K562 (cell line): Measurements from ENCODE around the gene MRPL2. TPM values are rescaled to one million over a fixed set of nuclear protein-coding genes. Genes with fewer than 3 reads are reported as not detected.

Experiments used
- CLOCK ChIP-seq: fragments of 250-450 bp; sonication (Bioruptor Pico); IDR thresholded peaks from 2 replicates; pipeline ENCODE4 v1.4.0; 2020; ENCODE audit warnings: mild to moderate bottlenecking, moderate library complexity, borderline replicate concordance
- FOXA1 ChIP-seq: fragments of 450-650 bp; IDR thresholded peaks from 2 replicates; pipeline ENCODE4 v1.6.1; 2016; ENCODE audit warnings: mild to moderate bottlenecking, borderline replicate concordance
- GABPA ChIP-seq: fragments of 200-800 bp; sonication (Bioruptor generic); conservative IDR thresholded peaks from 2 replicates; pipeline ENCODE4 v1.6.1; 2016; ENCODE audit warnings: low read depth, missing genetic modification characterization, missing compliant biosample characterization
- HDAC6 ChIP-seq: IDR thresholded peaks from 2 replicates; pipeline ENCODE4 v1.6.1; 2012; ENCODE audit warnings: low read depth, mild to moderate bottlenecking, control low read depth, inconsistent platforms, low read length, moderate library complexity
- HDAC8 ChIP-seq: fragments of 450-650 bp; IDR thresholded peaks from 2 replicates; pipeline ENCODE4 v1.6.1; 2016; ENCODE audit warnings: mild to moderate bottlenecking, missing genetic modification characterization, moderate library complexity, missing compliant biosample characterization
- NFIX ChIP-seq: fragments of 250-450 bp; sonication (Bioruptor Pico); IDR thresholded peaks from 2 replicates; pipeline ENCODE4 v1.4.0; 2020; ENCODE audit warnings: low read depth, mild to moderate bottlenecking, moderate library complexity
- POLR2AphosphoS2 ChIP-seq: IDR thresholded peaks from 2 replicates; pipeline ENCODE4 v1.6.1; 2012; ENCODE audit warnings: low read length, improper control_type of control experiment
- PTRF ChIP-seq: fragments of 450-650 bp; IDR thresholded peaks from 2 replicates; pipeline ENCODE4 v1.6.1; 2016; ENCODE audit warnings: mild to moderate bottlenecking, missing genetic modification characterization, missing compliant biosample characterization
- PURB ChIP-seq: sonication (generic); formaldehyde crosslinking; IDR thresholded peaks from 2 replicates; pipeline ENCODE4 v1.9.0; 2021; ENCODE audit warnings: low read depth, mild to moderate bottlenecking, missing genetic modification reagents
- USF2 ChIP-seq: sonication (generic); formaldehyde crosslinking; IDR thresholded peaks from 2 replicates; pipeline ENCODE4 v1.5.0; 2020; ENCODE audit warnings: missing genetic modification reagents
- ZBTB2 ChIP-seq: fragments of 450-650 bp; IDR thresholded peaks from 2 replicates; pipeline ENCODE4 v1.6.1; 2016; ENCODE audit warnings: antibody characterized with exemption
- ZFP1 ChIP-seq: fragments of 450-650 bp; formaldehyde crosslinking; IDR thresholded peaks from 2 replicates; pipeline ENCODE4 v1.4.0; 2020; ENCODE audit warnings: mild to moderate bottlenecking, mixed read lengths
- ZNF146 ChIP-seq: IDR thresholded peaks from one replicate; pipeline ENCODE4 v1.6.1; 2018; ENCODE audit warnings: missing compliant biosample characterization; ENCODE audit not compliant: unreplicated experiment
- ZNF263 ChIP-seq: sonication (generic); formaldehyde crosslinking; IDR thresholded peaks from 2 replicates; pipeline ENCODE4 v1.8.0; 2022; ENCODE audit warnings: mild to moderate bottlenecking, missing genetic modification reagents, borderline replicate concordance
- ZNF395 ChIP-seq: fragments of 200-800 bp; sonication (Bioruptor generic); IDR thresholded peaks from 2 replicates; pipeline ENCODE4 v1.6.1; 2017; ENCODE audit warnings: missing genetic modification characterization, missing compliant biosample characterization
- ZNF518B ChIP-seq: fragments of 250-450 bp; sonication (Bioruptor Pico); IDR thresholded peaks from 2 replicates; pipeline ENCODE4 v1.5.0; 2021; ENCODE audit warnings: mild to moderate bottlenecking, moderate library complexity
- ZNF75A ChIP-seq: fragments of 450-650 bp; formaldehyde crosslinking; IDR thresholded peaks from 2 replicates; pipeline ENCODE4 v1.4.0; 2020; ENCODE audit warnings: mild to moderate bottlenecking
- polyA plus RNA-seq, 8 experiments: library from polyadenylated mRNA; depleted of rRNA in 4 of 8; stranded (reverse) in 5 of 8; unstranded in 3 of 8; fragments of >200 nt; fragmentation: Nextera tagmentation in 2 of 8; fragmentation: Illumina TruSeq in 1 of 8; extraction: Ambion mirVana in 2 of 8; extraction: Trizol in 1 of 8; gene quantifications; 2 replicates each; pipeline versions ENCODE4 v1.2.1 to v1.2.3, GENCODE V29; 2011 to 2014; ENCODE audit warnings: inconsistent platforms in 1 of 8, missing spikeins in 1 of 8
- total RNA-seq, 7 experiments: library from RNA; depleted of rRNA in 6 of 7; stranded (reverse); fragments of >200 nt in 6 of 7; fragmentation: Illumina TruSeq in 2 of 7; extraction: Trizol in 2 of 7; gene quantifications; 2 replicates each; pipeline versions ENCODE4 v1.2.1 to v1.2.3, GENCODE V29; 2011 to 2021; ENCODE audit warnings: low replicate concordance in 1 of 7

The MRPL2 gene
- total and polyA plus RNA-seq, 9 of the 15 experiments (the other 6 are each of a cell fraction or from before 2014, with no cell fraction given): 63.1 to 262 (median 121) TPM

- no peak for TF ChIP-seq ZFP1 (CRISPR knock-in tag)
- 0 out of 2 replicates have a peak, but pooled peaks have one; percentile 27 for TF ChIP-seq PTRF (tag)
- TF ChIP-seq ZNF395 (CRISPR knock-in tag): peak; percentile 93
- no peak for TF ChIP-seq NFIX (CRISPR knock-in tag)
- TF ChIP-seq HDAC6: no peak
- TF ChIP-seq ZNF263 (CRISPR knock-in tag): peak; percentile 33; the same call in 1 of the 2 replicates
- TF ChIP-seq ZNF146 (CRISPR knock-in tag): no peak
- no peak; the same call in 1 of the 2 replicates for TF ChIP-seq ZBTB2
- no peak for TF ChIP-seq ZNF518B (CRISPR knock-in tag)
- no peak for TF ChIP-seq ZNF75A (CRISPR knock-in tag)
- no peak for TF ChIP-seq PURB
- peak; percentile 98; the same call in 1 of the 2 replicates for TF ChIP-seq POLR2AphosphoS2
- TF ChIP-seq USF2: no peak
- TF ChIP-seq CLOCK (CRISPR knock-in tag): no peak
- TF ChIP-seq FOXA1: no peak
- peak; percentile 96 for TF ChIP-seq GABPA (tag)
- TF ChIP-seq HDAC8 (tag): peak; percentile 39; the same call in 1 of the 2 replicates
Measured at GRCh38 chr6:43021270-43022047, 37.8 kb downstream of the MRPL2 start, which contains the start of gene RRP36 (continued).
